GM21576 (cell line): ENCODE results near the gene ABR.
"Not testable (repeated sequence)": the region's sequence is repeated elsewhere in the genome, so short reads cannot be mapped to it uniquely, and the experiment has no call there.

Experiments
- ATAC-seq: cut with Tn5 transposase; IDR thresholded peaks from one replicate; pipeline ENCODE4 v1.9.1; 2021; ENCODE audit warnings: mild to moderate bottlenecking, moderate library complexity; ENCODE audit not compliant: unreplicated experiment

The ABR gene

GRCh38 chr17:1000597-1001461 is 179.0 kb downstream of the ABR start:
- ATAC-seq = no peak

DNA sequence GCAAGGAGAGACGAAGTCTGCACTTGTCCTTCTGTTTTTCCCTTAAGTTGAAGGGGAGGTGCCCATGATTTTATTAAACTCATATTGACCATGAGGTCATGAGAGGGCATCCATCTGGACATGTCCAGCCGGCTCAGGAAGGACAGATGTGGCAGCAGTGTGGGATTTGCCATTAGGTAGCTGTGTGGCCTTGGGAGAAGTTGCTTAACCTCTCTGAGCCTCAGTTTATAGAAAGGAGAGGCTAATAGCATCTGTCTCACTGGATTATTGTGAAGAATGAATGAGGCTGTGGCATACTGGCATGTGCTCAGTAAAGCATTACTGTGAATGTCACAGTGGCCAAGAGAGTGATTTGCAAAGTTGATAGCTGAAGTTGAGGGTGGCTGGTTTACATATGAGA is 181.7 kb downstream of the ABR start:
- ATAC-seq = no peak

DNA sequence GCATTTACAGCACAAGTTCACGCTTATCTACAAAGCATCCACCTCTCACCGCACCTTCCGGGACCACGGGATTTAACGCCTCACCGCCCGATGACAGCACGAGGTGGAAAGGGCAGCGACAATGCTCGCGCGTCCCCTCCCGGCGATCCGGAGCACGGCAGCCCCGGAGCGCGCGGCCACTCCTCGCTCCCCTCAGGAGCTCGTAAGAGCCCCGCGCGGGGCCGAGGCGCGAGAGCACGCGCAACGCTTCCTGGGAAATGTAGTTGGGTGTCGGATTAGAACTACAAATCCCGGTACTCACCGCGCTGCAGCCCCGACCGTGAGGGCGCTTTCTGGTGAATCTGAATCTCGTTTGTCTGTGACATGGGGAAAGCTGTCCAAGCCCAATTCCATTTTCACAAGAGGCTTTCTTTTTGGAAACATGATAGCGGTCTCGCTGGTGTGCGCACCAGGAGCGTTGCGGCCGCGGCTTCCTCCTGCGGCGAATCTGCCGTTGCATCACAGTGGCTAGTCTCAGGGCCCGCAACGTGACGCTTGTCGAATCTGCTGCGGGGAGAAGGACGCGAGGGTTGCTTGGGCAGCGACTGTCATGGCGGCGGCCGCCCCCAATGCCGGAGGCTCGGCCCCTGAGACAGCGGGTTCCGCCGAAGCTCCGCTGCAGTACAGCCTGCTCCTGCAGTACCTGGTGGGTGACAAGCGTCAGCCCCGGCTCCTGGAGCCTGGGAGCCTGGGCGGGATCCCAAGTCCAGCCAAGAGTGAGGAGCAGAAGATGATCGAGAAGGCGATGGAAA is 183.0 kb downstream of the ABR start, which contains the start of gene TIMM22:
TSS of gene TIMM22 (plus strand) at position 576 of the 791 bp plus-strand sequence. CDS start at position 590, 14 bp downstream.
- ATAC-seq = peak; percentile 89

- not testable (repeated sequence) for ATAC-seq
Measured at GRCh38 chr17:995324-995723, 184.5 kb downstream of the ABR start.

GRCh38 chr17:992933-993332 is 186.8 kb downstream of the ABR start:
- no peak for ATAC-seq

DNA sequence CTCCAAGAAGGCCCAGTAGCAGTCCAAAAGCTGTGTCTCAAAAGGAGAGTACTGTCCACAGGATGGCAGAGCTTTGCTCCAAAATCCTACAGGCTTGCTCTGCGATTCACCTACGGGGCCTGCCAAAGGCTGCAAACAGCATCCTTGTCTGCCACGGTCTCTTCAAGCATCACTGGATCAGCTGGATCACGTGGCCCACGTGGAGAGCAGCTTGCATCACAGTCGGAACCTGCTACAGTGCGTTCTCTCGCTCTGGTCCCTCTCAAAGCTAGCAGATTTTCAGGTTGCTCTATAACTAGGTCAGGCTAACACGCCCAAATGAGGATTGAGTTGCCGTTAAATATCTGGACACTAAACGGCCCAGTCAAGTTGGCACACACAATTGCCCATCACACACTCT is 191.2 kb downstream of the ABR start:
- ATAC-seq = no peak

GRCh38 chr17:987931-988330 is 191.8 kb downstream of the ABR start:
- ATAC-seq = no peak

GRCh38 chr17:986322-986929 is 193.4 kb downstream of the ABR start:
- ATAC-seq = no peak

DNA sequence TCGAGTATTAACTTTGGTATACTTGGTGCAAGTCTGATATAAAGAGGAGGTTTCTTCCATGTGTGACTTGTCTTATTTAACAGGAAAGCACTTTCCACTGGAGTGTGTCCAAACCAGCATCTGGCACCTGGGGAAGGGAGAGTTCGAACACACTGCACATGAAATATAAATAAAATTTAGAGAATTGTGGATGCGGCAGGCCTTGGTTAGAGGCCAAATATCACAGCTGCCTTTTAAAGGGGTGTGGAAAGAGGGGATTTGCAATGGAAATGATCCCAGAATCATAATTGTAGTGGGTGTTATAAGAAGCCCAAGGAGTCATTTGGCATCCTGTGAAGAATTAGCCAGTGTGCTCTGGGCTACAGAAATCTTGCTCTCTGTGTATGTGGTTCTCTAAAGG is 195.9 kb downstream of the ABR start:
- ATAC-seq = no peak

GRCh38 chr17:981292-981658 is 198.5 kb downstream of the ABR start:
- no peak for ATAC-seq

DNA sequence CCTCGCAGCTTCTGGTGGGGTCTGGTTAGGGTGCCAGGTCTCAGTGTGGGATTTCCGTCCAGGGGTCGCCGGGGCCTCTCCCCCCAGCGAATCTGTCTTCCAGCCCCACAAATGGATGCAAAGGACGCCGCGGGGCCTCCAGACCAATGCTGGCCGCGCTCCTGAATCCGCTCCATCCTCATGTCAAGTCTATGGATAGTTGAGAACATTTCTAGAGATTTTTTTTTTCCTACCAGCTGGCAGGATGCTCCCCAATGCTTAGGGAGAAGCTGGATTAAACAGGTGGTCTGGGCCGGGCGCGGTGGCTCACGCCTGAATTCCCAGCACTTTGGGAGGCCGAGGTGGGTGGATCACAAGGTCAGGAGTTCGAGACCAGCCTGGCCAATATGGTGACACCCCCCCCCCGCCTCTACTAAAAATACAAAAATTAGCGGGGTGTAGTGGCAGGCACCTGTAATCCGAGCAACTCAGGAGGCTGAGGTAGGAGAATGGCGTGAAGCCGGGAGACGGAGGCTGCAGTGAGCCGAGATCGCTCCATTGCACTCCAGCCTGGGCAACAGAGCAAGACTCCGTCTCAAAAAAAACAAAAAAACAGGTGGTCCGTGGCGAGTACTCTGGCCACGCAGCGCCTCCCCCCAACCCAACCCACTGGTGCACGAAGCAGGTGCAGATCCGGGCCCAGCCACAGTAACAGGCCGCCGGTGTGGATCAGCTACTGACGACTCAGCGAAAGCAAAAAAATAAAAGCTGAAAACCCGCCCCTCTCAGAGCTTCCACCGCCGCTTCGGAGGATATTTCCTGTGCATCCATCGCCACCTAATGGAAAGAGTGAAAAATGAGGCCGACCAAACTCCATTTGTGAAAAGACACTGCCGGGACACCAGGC is 199.1 kb downstream of the ABR start:
- no peak for ATAC-seq

DNA sequence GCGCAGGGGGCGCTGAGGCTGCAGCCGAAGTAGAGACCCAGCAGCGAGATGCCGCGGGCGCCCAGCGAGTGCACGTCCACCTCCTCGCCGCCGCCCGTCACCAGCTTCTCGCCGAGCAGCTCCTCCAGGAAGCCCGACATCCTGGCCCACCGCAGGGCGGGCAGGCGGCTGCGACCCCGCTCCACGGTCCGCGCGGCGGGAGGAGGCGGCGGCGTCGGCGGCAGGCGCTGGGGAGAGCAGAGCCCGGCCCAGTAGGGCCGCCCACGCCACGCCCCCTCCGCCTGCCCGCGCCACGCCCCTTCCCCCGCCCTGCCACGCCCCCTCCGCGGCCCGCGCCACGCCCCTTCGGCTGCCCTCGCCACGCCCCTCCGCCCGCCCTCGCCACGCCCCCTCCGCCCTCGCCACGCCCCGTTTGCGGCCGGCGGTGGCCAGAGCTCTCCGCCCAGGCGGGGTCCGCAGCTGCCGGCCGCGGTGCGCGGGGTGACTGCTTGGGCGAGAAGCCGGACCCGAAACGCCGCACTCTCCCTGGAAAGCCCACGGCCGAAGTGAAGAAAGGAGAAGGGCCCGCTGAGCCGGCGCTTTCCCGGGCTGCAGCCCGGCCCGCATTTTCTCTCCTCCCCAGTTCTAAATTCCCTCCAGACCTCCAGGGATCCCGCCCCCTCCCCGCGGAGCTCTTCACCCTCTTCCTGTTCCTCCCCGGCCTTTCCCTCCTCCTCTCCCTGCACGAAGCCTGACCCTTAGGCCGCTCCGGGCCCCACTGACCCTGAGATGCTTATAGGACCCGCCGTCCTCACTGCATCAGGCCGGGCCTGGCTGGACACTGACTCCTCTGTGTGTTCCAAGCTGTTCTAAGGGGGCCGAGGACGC is 200.0 kb downstream of the ABR start, which contains the start of gene NXN:
TSS of gene NXN (minus strand) at position 238 of the 867 bp plus-strand sequence.
- ATAC-seq = peak; percentile 59

DNA sequence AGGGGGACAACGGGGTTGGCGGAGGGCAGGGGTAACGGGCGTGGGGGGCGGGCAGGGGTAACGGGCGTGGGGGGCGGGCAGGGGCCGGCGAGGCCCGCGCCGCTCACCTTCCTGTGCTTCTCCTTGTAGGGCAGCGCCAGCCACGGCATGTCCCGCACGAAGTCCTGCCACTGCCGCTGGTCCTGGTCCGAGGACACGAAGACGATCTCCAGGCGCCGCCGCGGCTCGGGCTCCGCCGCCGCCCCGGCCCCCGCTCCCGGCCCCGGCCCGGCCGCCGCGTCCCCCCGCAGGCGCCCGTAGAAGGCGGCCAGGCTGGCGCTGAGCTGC is 200.6 kb downstream of the ABR start:
- no peak for ATAC-seq

DNA sequence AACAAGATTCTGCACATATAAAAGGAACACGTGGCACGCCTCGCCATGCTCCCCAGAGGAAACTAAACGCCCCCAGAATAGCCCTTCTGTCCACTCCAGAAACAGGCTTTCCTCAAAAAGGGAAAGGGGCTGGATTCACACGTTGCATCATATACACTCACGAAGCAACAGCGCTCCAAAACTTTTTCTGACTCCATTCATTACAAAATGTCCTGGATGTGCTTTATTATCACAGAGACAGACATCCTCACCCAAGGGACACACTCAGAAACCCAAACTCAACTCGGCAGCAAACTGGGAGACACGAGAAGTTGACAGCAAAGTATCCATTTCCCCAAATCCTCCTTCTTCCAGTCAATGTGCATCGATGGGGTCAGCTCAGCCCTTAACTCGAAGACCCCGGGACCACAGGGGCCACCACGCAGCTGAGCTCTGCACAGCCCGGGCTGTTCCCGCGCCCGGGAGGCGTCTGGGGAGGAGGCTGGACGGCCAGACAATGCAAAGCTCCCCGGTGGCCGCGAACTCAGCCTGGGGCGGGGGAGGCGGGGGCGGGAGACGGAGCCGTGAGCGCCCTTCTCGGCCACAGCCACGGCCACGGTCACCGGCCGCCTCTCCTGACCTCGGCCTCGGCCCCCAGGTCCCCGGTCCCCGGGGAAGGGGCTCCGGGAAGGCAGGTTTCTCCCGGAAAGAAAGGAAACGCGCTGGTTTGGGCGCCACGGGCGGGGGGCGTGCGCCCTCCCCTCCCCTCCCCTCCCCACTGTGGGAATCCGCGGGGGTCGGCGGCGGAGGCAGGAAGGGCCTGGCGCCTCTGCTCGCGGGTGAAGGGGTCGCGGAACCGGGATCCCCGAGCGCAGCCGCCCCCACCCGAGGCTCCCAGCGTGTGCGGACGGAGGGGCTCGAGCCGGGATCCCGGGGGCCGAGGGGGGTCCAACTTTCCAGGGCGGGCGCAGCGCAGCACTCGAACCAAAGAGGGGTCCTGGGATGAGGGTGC is 201.4 kb downstream of the ABR start:
- no peak for ATAC-seq

DNA sequence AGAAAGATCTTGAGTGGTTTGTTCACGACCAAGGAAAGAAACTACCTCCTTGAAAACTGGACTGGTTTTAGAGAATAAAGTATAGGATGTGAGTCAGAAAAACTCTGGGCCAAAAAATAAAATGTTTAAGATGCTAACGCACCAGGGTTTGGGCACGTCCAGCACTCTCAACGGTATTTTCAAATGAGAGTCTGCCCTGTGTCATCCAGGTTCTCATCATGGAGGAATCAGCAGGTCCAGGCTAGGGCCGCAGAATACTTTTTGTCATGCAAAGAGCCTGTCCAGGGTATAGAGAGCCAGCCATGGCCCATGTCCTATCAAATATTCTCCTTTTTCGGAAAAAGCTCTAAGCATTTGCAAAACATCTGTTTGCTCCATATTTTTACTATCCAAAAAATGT is 202.6 kb downstream of the ABR start:
- ATAC-seq = no peak

- ATAC-seq = no peak
Measured at GRCh38 chr17:976312-976711, 203.5 kb downstream of the ABR start.

GRCh38 chr17:975371-975915 is 204.3 kb downstream of the ABR start:
- ATAC-seq = no peak

DNA sequence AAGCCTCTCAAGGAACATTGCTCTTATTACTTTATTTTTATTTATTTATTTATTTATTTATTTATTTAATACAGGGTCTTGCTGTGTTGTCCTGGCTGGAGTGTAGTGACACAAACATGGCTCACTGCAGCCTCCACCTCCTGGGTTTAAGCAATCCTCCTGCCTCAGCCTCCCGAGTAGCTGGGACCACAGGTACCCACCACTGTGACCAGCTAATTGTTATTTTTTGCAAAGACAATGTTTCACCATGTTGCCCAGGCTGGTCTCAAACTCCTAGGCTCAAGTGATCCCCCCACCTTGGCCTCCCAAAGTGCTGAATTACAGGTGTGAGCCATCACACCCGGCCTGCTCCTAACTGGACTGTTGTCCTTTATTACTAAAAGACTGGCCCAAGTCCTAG is 205.0 kb downstream of the ABR start:
- not testable (repeated sequence) for ATAC-seq
